G401 (cell line): ENCODE results near the gene UBN1. TPM values are rescaled to one million over a fixed set of nuclear protein-coding genes. Genes with fewer than 3 reads are reported as not detected.

ENCODE experiments used
- DNase-seq: peaks from one replicate; pipeline ENCODE4 v3.0.0-alpha.2; 2015; ENCODE audit warnings: low spot score
- in situ Hi-C: cut with HindIII; loops from 2 replicates; pipeline ENCODE4 v1.10.0; 2016; ENCODE audit warnings: low sequenced_read_pairs, mixed read lengths
- total RNA-seq: library from RNA; depleted of rRNA; stranded (reverse); fragments of >200 nt; shearing (Covaris generic); gene quantifications from 2 replicates; pipeline ENCODE4 v1.2.3, GENCODE V29; 2014

UBN1 gene
- total RNA-seq, 1 experiment from 2014 or later: 22.6 TPM

- DNase-seq: no peak
- in situ Hi-C loops: no loop called here
These were observed 32.6 kb upstream of the UBN1 start for GRCh38 chr16:4814542-4815173.

GRCh38 chr16:4820652-4821051, 26.6 kb upstream of the UBN1 start:
- DNase-seq: no peak
- in situ Hi-C loops: no loop called here

- in situ Hi-C loops: no loop called here
- DNase-seq: no peak
These were observed 22.1 kb upstream of the UBN1 start for GRCh38 chr16:4825196-4825595.

DNA sequence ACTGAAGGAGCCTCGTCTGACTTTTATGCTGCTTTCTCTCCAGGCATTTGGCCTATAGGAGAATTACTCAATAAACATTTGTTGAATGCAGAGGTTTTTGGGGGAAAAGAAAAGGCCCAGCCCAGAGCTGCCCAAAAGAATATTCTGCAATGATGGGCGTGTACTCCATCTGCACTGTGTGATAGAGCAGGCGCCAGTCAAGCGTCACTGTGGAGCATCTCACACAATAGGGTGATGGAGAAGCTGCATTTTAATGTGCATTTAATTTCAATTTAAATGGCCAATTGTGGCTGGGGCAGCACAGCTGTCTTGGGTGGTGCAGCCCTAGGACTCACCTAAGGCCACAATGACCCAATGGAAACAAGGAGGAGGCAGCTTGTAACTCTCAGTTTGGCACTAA, 20.8 kb upstream of the UBN1 start:
- DNase-seq: no peak
- in situ Hi-C loops: no loop called here

- DNase-seq: no peak
- in situ Hi-C loops: no loop called here
These were observed 20.3 kb upstream of the UBN1 start for GRCh38 chr16:4826980-4827379.

DNA sequence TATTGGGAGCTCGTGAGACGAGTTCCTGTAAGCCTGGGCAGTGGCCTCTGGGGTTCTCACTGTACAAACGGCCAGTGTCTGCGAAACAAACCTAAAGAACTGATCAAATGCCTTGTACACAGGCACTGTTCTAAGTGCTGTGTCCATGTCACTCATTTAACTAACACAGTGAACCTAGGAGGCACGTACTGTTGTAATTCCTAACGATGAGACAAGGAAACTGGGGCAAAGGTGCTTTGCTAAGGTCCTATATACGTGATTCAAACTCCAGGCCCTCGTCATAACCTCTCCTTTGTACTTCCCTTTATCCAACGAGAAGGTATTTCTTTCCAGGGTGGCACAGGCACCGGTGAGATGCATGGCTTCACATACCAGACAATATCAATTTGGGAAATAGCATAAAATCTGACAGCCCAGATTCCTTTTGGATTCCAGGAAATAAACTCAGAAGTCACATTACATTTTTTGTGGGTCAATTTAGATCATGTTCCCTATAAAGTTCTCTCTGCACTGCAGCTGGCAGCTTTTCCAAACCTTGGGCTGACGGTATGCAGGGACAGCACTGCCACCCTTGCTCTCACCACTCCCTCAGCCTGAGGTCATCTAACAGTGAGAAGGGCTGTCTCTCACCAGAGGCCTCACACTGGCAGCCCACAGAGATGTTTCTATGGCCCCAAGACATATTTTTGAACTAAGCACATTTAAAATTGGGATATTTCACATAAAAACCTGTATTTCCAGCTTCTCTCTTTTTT, 18.5 kb upstream of the UBN1 start:
- in situ Hi-C loops: no loop called here
- no peak for DNase-seq

GRCh38 chr16:4830408-4830807, 16.9 kb upstream of the UBN1 start:
- DNase-seq: no peak
- in situ Hi-C loops: loop anchor here (10.0 kb wide), 1 partner anchor 106 kb away; no protein-coding TSS in a partner anchor

DNA sequence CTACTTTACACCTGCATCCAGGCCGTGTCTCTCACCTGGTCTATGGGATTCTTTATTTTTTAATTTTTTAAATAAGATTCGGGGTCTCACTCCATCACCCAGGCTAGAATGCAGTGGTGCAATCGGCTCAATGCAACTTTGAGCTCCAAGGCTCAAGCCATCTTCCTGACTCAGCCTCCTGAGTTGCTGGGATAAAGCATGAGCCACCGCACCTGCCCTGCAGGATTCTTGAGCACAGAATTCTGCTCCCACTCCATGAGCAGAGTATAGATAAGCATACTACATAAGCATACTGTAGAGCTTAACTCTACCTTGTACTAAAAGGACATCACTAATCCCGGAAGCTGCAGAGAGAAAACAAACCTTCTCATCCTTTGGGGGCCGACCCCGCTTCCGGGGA, 15.7 kb upstream of the UBN1 start:
- in situ Hi-C loops: loop anchor here (10.0 kb wide), 1 partner anchor 107 kb away; no protein-coding TSS in a partner anchor

GRCh38 chr16:4832698-4833343, 14.5 kb upstream of the UBN1 start:
- in situ Hi-C loops: loop anchor here (10.0 kb wide), 1 partner anchor 108 kb away; no protein-coding TSS in a partner anchor

More for the DNA sequence above, 15.7 kb upstream of the UBN1 start:
- no peak for DNase-seq

GRCh38 chr16:4833584-4833983, 13.7 kb upstream of the UBN1 start:
- DNase-seq: no peak
- in situ Hi-C loops: loop anchor here (10.0 kb wide), 1 partner anchor 109 kb away; no protein-coding TSS in a partner anchor

More at GRCh38 chr16:4832698-4833343, 14.5 kb upstream of the UBN1 start:
- no peak for DNase-seq

- in situ Hi-C loops: loop anchor here (10.0 kb wide), 1 partner anchor 112 kb away; no protein-coding TSS in a partner anchor
- no peak for DNase-seq
These were observed 10.6 kb upstream of the UBN1 start for GRCh38 chr16:4836727-4837126.

DNA sequence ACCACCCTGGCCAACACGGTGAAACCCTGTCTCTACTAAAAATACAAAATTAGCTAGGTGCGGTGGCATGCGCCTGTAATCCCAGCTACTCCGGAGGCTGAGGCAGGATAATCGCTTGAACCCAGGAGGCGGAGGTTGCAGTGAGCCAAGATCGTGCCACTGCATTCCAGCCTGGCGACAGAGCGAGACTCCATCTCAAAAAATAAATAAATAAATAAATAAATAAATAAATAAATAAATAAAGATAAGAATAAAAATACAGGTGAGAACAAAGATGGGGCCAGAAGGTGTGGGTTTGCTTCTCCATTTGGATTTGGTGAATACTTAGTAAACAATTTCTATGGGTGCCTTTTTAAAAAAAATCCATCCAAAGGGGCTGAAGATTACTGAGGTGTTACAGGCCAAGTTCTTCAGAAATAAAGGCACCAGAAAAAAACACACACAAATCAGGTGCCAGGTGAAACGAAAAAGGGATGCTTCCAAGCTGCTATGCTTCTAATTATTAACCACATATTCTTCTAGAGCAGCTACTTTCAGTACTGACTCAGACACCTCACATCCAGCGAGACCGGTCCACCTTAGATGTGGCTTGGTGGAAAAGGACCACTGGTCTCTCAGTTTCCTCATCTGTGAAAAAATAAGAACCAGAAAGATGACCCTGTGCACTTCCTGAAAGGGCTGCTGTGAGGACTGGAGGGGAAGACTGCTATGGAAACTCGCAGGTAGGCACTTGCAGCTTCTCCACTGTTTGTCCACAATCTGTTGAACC, 9.4 kb upstream of the UBN1 start:
- DNase-seq: no peak
- in situ Hi-C loops: loop anchor here (10.0 kb wide), 1 partner anchor 113 kb away; no protein-coding TSS in a partner anchor

DNA sequence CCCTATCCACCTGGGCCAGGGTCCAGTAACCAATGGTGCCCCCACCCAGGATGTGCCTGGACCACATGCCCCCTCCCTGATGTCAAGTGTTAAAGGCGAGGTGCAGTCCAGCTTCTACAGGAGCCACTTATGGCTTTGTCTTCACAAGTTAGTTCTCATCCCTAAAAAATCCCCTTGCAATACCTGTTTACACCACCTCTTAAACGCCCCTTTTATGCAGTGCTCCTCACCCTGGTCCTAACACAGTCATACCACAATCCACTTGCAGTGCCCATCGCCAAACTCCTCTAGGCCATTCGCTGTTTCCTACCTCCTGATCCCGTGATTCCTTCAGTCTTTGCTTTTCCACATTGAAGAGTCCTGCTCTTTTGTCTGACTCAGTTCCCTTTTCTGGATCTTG, 7.3 kb upstream of the UBN1 start:
- no peak for DNase-seq
- in situ Hi-C loops: loop anchor here (10.0 kb wide), 1 partner anchor 115 kb away; no protein-coding TSS in a partner anchor

DNA sequence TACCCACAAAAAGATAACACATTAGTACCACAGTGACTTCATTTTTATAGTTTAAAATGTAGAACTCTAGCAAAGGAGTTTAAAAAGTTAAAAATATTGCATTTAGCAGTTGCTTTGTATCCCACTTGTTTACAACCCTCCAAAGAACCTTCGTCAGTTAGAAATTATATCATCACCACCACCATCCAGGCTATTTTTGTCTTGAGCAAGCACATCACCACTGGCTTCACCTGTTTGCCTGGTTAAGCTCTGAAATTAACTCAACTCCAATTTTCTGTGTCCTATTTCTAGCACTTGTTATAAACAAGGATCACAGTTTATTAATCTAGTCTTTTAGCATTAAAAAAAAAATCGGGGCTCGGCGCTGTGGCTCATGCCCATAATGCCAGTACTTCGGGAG, 6.3 kb upstream of the UBN1 start:
- in situ Hi-C loops: no loop called here
- no peak for DNase-seq

- no peak for DNase-seq
- in situ Hi-C loops: no loop called here
These were observed 779 bp upstream of the UBN1 start for GRCh38 chr16:4846503-4846900.

DNA sequence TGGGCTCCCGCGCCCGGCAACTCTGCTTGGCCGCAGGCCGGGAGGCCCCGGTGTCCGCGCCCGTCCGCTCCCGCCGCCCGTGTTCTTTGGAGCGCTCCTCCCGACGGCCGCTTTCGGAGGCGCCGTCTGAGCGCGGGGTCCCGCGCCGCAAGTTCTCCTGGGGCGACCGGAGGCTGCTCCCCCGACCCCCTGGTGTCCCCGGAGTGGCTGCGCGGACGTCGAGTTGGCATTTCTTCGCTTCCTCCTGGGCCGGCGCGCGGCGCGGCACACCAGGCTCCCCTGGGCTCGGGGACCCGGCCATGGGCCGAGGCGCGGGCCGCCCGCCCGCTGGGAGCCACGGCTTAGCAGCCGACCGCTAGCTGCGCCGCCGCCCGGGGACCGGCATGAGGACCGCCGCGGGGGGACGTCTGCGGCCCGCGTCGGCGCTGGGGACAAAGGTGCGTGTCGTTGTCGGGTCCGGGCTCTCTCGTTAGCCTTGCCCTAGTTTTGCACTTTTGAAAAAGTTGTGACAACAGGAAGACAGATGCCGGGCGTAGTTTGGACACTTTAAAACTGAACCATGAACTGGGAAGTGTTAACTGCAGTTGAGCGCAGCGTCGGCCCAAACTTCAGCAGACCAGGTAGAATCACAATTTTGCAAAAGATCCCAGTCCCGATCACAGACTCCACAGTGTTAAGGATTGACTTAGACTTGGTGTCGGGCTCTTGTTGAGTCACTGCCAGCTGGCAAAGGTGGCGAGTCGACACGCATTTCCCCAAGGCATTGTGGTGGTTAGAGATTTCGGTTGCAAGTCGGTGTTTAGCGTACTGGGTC, 700 bp downstream of the UBN1 start:
- in situ Hi-C loops: no loop called here
- DNase-seq: peak; percentile 29

DNA sequence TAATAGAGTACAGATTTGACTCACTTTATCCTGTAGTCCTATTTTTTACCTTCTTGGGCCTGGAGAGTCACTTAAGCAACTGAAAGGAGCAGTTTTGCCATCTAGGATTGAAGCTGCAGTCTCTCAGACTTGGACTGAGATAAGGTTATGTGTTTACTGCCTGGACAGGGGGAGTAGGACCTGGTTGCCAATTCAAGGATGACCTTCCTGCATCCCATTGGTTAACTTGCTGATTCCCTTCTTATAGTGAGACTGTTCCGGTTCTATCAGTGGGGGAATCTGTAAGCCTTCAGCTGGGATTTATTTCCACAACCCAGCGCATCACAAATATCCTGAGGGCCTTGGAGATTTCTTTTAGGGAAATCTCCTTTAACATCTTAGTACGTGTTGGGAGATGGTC, 2.9 kb downstream of the UBN1 start:
- in situ Hi-C loops: no loop called here
- no peak for DNase-seq

- in situ Hi-C loops: no loop called here
- no peak for DNase-seq
These were observed 5.1 kb downstream of the UBN1 start for GRCh38 chr16:4852221-4852872.
